IMR-90 (cell line): ENCODE data around the gene CISTR. TPM values are rescaled to one million over a fixed set of nuclear protein-coding genes. Genes with fewer than 3 reads are reported as not detected.

Source experiments
- ATAC-seq: fragments of 200-7000 bp; cut with Tn5 transposase; 2 replicates; pipeline ENCODE4 v1.9.1; 2020; ENCODE audit warnings: low read depth, mild to moderate bottlenecking, moderate library complexity
- BruUV-seq: library from RNA; stranded (reverse); fragments of 400-500 nt; replicated peaks from 2 replicates; lab custom pipeline; 2021; lab: Mats Ljungman, UMichigan
- CTCF ChIA-PET: fragments of 300-600 bp; formaldehyde crosslinking; extraction: SDS; loops from one replicate; lab custom pipeline; 2021; ENCODE audit warnings: antibody characterized with exemption; lab: Yijun Ruan, JAX
- POLR2A ChIA-PET: fragments of 300-600 bp; sonication (Branson Sonifier 250); formaldehyde crosslinking; loops from one replicate; lab custom pipeline; 2022; ENCODE audit warnings: antibody characterized with exemption; ENCODE audit not compliant: unreplicated experiment; lab: Charles Lee
- DNase-seq: peaks from one replicate; pipeline ENCODE4 v3.0.0; 2013
- H2AFZ ChIP-seq: replicated peaks from 2 replicates; pipeline ENCODE3; 2013; ENCODE audit warnings: low read length, mild to moderate bottlenecking; ENCODE audit not compliant: poor library complexity
- H2AK5ac ChIP-seq: 2 replicates; pipeline ENCODE4 v1.6.1; 2013; ENCODE audit warnings: low read depth, low read length, inconsistent platforms
- H2AK9ac ChIP-seq: replicated peaks from 2 replicates; pipeline ENCODE3; 2013; ENCODE audit warnings: mild to moderate bottlenecking, low read depth, low read length, moderate library complexity; ENCODE audit not compliant: poor library complexity
- H2BK120ac ChIP-seq: 2 replicates; pipeline ENCODE4 v1.6.1; 2013; ENCODE audit warnings: low read depth, low read length, inconsistent platforms
- H2BK15ac ChIP-seq: 3 replicates; pipeline ENCODE4 v1.6.1; 2013; ENCODE audit warnings: low read depth, low read length, inconsistent platforms
- H2BK20ac ChIP-seq: 2 replicates; pipeline ENCODE4 v1.6.1; 2013; ENCODE audit warnings: low read depth, mild to moderate bottlenecking, inconsistent platforms, low read length, moderate library complexity
- H2BK5ac ChIP-seq: 2 replicates; pipeline ENCODE4 v1.6.1; 2013; ENCODE audit warnings: mild to moderate bottlenecking, low read depth, low read length, inconsistent platforms; ENCODE audit not compliant: poor library complexity, severe bottlenecking
- H3K14ac ChIP-seq: replicated peaks from 2 replicates; pipeline ENCODE4 v1.6.1; 2013; ENCODE audit warnings: low read depth, low read length, inconsistent platforms
- H3K18ac ChIP-seq: 2 replicates; pipeline ENCODE4 v1.6.1; 2013; ENCODE audit warnings: low read depth, low read length, control low read depth
- H3K23ac ChIP-seq: 2 replicates; pipeline ENCODE4 v1.6.1; 2013; ENCODE audit warnings: low read depth, low read length, inconsistent platforms
- H3K27ac ChIP-seq: 2 replicates; pipeline ENCODE4 v1.5.1; 2013; ENCODE audit warnings: mild to moderate bottlenecking, control low read depth, low read length; ENCODE audit not compliant: insufficient read depth
- H3K27me3 ChIP-seq: 2 replicates; pipeline ENCODE4 v1.6.1; 2013; ENCODE audit warnings: low read length; ENCODE audit not compliant: control insufficient read depth, insufficient read depth
- H3K36me3 ChIP-seq: 2 replicates; pipeline ENCODE4 v1.6.1; 2013; ENCODE audit warnings: low read length, mixed read lengths; ENCODE audit not compliant: control insufficient read depth, insufficient read depth
- H3K4ac ChIP-seq: 2 replicates; pipeline ENCODE4 v1.6.1; 2013; ENCODE audit warnings: low read depth, low read length, inconsistent platforms
- H3K4me1 ChIP-seq: 2 replicates; pipeline ENCODE4 v1.6.1; 2013; ENCODE audit warnings: low read length, mixed read lengths; ENCODE audit not compliant: control insufficient read depth, insufficient read depth
- H3K4me2 ChIP-seq: 2 replicates; pipeline ENCODE4 v1.6.1; 2013; ENCODE audit warnings: low read depth, mild to moderate bottlenecking, control low read depth, low read length, moderate library complexity
- H3K4me3 ChIP-seq: 2 replicates; pipeline ENCODE4 v1.5.1; 2013; ENCODE audit warnings: low read depth, mild to moderate bottlenecking, control low read depth, low read length, moderate library complexity; ENCODE audit not compliant: insufficient read depth
- H3K56ac ChIP-seq: 2 replicates; pipeline ENCODE4 v1.6.1; 2013; ENCODE audit warnings: low read length, inconsistent platforms; ENCODE audit not compliant: insufficient read depth; ENCODE audit errors: extremely low read depth
- H3K79me1 ChIP-seq, 2 experiments: 2 replicates each; pipeline ENCODE4 v1.6.1; 2013; ENCODE audit warnings: low read length in 2 of 2, inconsistent platforms in 1 of 2, low read depth in 1 of 2
- H3K9ac ChIP-seq: 2 replicates; pipeline ENCODE4 v1.6.1; 2013; ENCODE audit warnings: low read depth, low read length, control low read depth
- H3K9me1 ChIP-seq: 2 replicates; pipeline ENCODE4 v1.6.1; 2013; ENCODE audit warnings: low read length, inconsistent platforms; ENCODE audit not compliant: insufficient read depth
- H3K9me3 ChIP-seq: 2 replicates; pipeline ENCODE4 v1.6.1; 2013; ENCODE audit warnings: low read length; ENCODE audit not compliant: control insufficient read depth, insufficient read depth
- H4K20me1 ChIP-seq: 2 replicates; pipeline ENCODE4 v1.6.1; 2013; ENCODE audit warnings: low read length, inconsistent platforms; ENCODE audit not compliant: insufficient read depth
- H4K5ac ChIP-seq: 2 replicates; pipeline ENCODE4 v1.6.1; 2013; ENCODE audit warnings: mild to moderate bottlenecking, low read depth, low read length, control low read depth
- H4K8ac ChIP-seq, 2 experiments: 2 replicates each; pipeline ENCODE4 v1.6.1; 2013; ENCODE audit warnings: low read depth in 2 of 2, low read length in 2 of 2, control low read depth in 1 of 2, inconsistent platforms in 1 of 2
- H4K91ac ChIP-seq: 2 replicates; pipeline ENCODE4 v1.6.1; 2013; ENCODE audit warnings: low read depth, low read length, inconsistent platforms; ENCODE audit not compliant: insufficient read depth
- CEBPB ChIP-seq: IDR thresholded peaks from 2 replicates; pipeline ENCODE4 v1.6.1; 2012; ENCODE audit warnings: low read depth, low read length, improper control_type of control experiment
- CHD1 ChIP-seq: IDR thresholded peaks from 2 replicates; pipeline ENCODE4 v1.6.1; 2012; ENCODE audit warnings: low read depth, low read length, improper control_type of control experiment
- CTCF ChIP-seq: conservative IDR thresholded peaks from 2 replicates; pipeline ENCODE4 v1.5.1; 2012; ENCODE audit warnings: mild to moderate bottlenecking, low read depth, low read length, improper control_type of control experiment
- ELK1 ChIP-seq: fragments of 150-350 bp; IDR thresholded peaks from 2 replicates; pipeline ENCODE4 v1.6.1; 2016; ENCODE audit warnings: low read depth, mild to moderate bottlenecking, low read length, moderate library complexity, borderline replicate concordance
- MAFK ChIP-seq: IDR thresholded peaks from 2 replicates; pipeline ENCODE4 v1.6.1; 2012; ENCODE audit warnings: low read depth, low read length, improper control_type of control experiment
- POLR2A ChIP-seq: IDR thresholded peaks from 2 replicates; pipeline ENCODE4 v1.6.1; 2012; ENCODE audit warnings: mild to moderate bottlenecking, low read depth, low read length
- USF2 ChIP-seq: fragments of 150-350 bp; IDR thresholded peaks from 2 replicates; pipeline ENCODE4 v1.6.1; 2017; ENCODE audit warnings: mild to moderate bottlenecking, antibody characterized with exemption, low read length, low read depth
- WGBS, 2 experiments: methylation state at CpG; one replicate each; pipeline versions ENCODE4 v1.1.5 to v1.1.7; 2013; ENCODE audit warnings: missing lambda C conversion rate in 2 of 2; ENCODE audit not compliant: insufficient read length in 1 of 2; ENCODE audit errors: extremely low coverage in 2 of 2; 5-methylcytosine and 5-hydroxymethylcytosine counted together
- dilution Hi-C: fragments of 300-500 bp; cut with HindIII; formaldehyde crosslinking; loops from one replicate; pipeline ENCODE4 v1.14.3; 2018; ENCODE audit warnings: low sequenced_read_pairs; ENCODE audit not compliant: unreplicated experiment
- in situ Hi-C: fragments of 300-500 bp; cut with MboI; formaldehyde crosslinking; loops from 3 replicates; pipeline ENCODE4 v1.14.3; 2019; ENCODE audit warnings: low sequenced_read_pairs, inconsistent platforms, mixed read lengths
- intact Hi-C: fragments of 100-400 bp; cut with micrococcal nuclease; formaldehyde crosslinking; loops from 2 replicates; pipeline ENCODE4 v1.10.0; 2022
- polyA plus RNA-seq, 3 experiments: library from polyadenylated mRNA; depleted of rRNA; stranded (reverse); fragments of >200 nt; gene quantifications; 2 replicates each; pipeline ENCODE4 v1.2.3, GENCODE V29; 2012; ENCODE audit warnings: low replicate concordance in 1 of 3
- total RNA-seq: library from RNA; depleted of rRNA; stranded (reverse); fragments of >200 nt; gene quantifications from 2 replicates; pipeline ENCODE4 v1.2.3, GENCODE V29; 2012

The CISTR gene
- total and polyA plus RNA-seq, 2 of the 4 experiments (the other 2 are of a cell fraction) = not detected

- H2AK9ac ChIP-seq = no peak overlapping the region
- H3K9me3 ChIP-seq = no peaks in the 10 kb centered on the region
- no peak overlapping the region for H2BK5ac ChIP-seq
- dilution Hi-C loops (no loop called here), in situ Hi-C loops (no loop called here), intact Hi-C loops (no loop called here)
- peaks cover 60% of the 10 kb centered on the region for H3K36me3 ChIP-seq
- no peak overlapping the region for H2BK120ac ChIP-seq
- POLR2A ChIA-PET = interaction anchor here (0.6 kb wide), 1 partner anchor 35 kb away, joined by 3 read pairs; no protein-coding TSS in a partner anchor
- H3K4me2 ChIP-seq = no peak overlapping the region
- no peak overlapping the region for H3K9ac ChIP-seq
- H4K20me1 ChIP-seq = no peaks in the 10 kb centered on the region
- H3K79me1 ChIP-seq = no peaks in the 10 kb centered on the region
- no peak overlapping the region for H4K5ac ChIP-seq
- H3K14ac ChIP-seq = no peak overlapping the region
- H3K27ac ChIP-seq = no peak overlapping the region
- no peak overlapping the region for H2AK5ac ChIP-seq
- no TSS peak for BruUV-seq
- DNase-seq (no peak), ATAC-seq (no peak)
- WGBS, 2 experiments = 46% methylated on average over 5 of the region's 9 CpGs; no CpG with 5 or more reads in 1 of the 2 experiments
- H2BK15ac ChIP-seq = no peak overlapping the region
- H3K4me3 ChIP-seq = no peak overlapping the region
- H3K18ac ChIP-seq = no peak overlapping the region
- no peaks in the 10 kb centered on the region; the same call in 1 of the 2 replicates for H3K27me3 ChIP-seq
- TF ChIP-seq POLR2A = no peak
- TF ChIP-seq USF2 = no peak
- no peak for TF ChIP-seq CEBPB
- TF ChIP-seq CTCF = no peak
- TF ChIP-seq CHD1 = no peak
- no peak for TF ChIP-seq MAFK
- no peak for TF ChIP-seq ELK1
- H3K56ac ChIP-seq = no peak overlapping the region
- CTCF ChIA-PET = interaction anchor here (0.5 to 0.6 kb wide), 2 partner anchors 13 to 30 kb away, joined by 3 to 4 read pairs; no protein-coding TSS in a partner anchor
- H2BK20ac ChIP-seq = no peak overlapping the region
- H3K23ac ChIP-seq = no peak overlapping the region
- no peak overlapping the region for H3K4ac ChIP-seq
- H3K4me1 ChIP-seq = no peaks in the 10 kb centered on the region
- H3K9me1 ChIP-seq = no peaks in the 10 kb centered on the region
- H4K8ac ChIP-seq = no peak overlapping the region
- no peak overlapping the region for H2AFZ ChIP-seq
- H4K91ac ChIP-seq = no peak overlapping the region
Measured at GRCh38 chr12:53713516-53713915, 38.3 kb downstream of the CISTR start.
